Neural progenitor cell (in vitro differentiated cells): Measurements from ENCODE around the gene FSTL4.

ENCODE experiments used
- CTCF ChIP-seq: fragments of 200-600 bp; sonication (generic); IDR thresholded peaks from 2 replicates; pipeline ENCODE4 v1.5.1; 2017; ENCODE audit warnings: antibody characterized with exemption, mild to moderate bottlenecking
- EZH2 ChIP-seq: fragments of 200-600 bp; sonication (generic); IDR thresholded peaks from 2 replicates; pipeline ENCODE4 v1.6.1; 2017; ENCODE audit warnings: antibody characterized with exemption, mild to moderate bottlenecking, moderate library complexity
- EZH2phosphoT487 ChIP-seq: fragments of 200-600 bp; sonication (generic); IDR thresholded peaks from 2 replicates; pipeline ENCODE4 v1.6.1; 2017; ENCODE audit warnings: antibody characterized with exemption

DNA sequence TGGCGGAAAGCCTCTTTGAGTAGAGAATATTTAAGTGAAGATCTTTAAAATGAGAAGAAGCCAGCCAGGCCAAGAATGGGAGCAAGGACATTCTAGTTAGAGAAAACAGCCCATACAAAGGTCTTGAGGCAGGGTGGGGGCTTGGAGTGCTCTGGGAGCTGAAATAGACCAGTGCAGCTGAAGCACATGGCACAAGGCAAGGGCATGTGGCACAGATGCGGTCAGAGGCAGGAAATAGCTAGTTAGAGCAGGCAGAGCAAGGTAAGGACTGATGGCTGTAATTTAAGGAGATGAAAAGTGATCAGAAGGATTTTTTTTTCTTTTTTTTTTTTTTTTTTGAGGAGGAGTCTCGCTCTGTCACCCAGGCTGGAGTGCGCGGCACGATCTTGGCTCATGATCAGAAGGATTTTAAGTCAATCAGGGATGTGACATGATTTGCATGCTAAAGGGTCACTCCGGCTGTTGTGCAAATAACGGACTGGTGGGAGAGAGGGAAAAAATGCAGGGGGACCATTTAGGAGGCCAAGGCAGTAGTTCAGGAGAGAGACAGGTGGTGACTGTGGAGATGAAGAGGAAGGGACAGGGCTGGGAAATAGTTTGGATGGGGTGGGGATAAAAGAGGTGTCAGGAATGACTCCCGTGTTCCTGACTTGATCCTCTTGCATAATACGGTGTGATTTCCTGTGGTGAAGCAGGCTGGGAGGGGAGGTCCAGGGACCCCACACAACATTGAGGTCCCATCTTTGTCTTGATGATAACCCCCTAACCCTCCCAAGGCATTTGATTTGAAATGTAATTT lies 352.9 kb downstream of the FSTL4 start:
- TF ChIP-seq CTCF (no peak), EZH2 (no peak), EZH2phosphoT487 (no peak)
